HFF-Myc (cell line): ENCODE measurements around the gene CDH23.

Experiments
- DNase-seq: peaks from one replicate; pipeline ENCODE4 v3.0.0-alpha.2; 2011; ENCODE audit warnings: low read depth; ENCODE audit errors: extremely low read depth
- H3K4me3 ChIP-seq: replicated peaks from 2 replicates; pipeline ENCODE4 v1.5.1; 2011; ENCODE audit warnings: low read depth, mild to moderate bottlenecking, control low read depth, low read length
- CTCF ChIP-seq: IDR thresholded peaks from 2 replicates; pipeline ENCODE4 v1.5.1; 2012; ENCODE audit warnings: mild to moderate bottlenecking, low read depth, low read length, control low read depth; ENCODE audit errors: missing control alignments

CDH23 gene

GRCh38 chr10:71736570-71736952, 339.8 kb downstream of the CDH23 start:
- DNase-seq, result no peak
- no peak overlapping the region; the same call in 1 of the 2 replicates for H3K4me3 ChIP-seq

GRCh38 chr10:71737001-71737833, 340.5 kb downstream of the CDH23 start:
- TF ChIP-seq CTCF, result no peak
- H3K4me3 ChIP-seq, result peak overlapping the region; percentile 28
- no peak for DNase-seq

More at GRCh38 chr10:71736570-71736952, 339.8 kb downstream of the CDH23 start:
- no peak for TF ChIP-seq CTCF

GRCh38 chr10:71737834-71738197, 341.1 kb downstream of the CDH23 start:
- DNase-seq, result peak; percentile 95
- no peak for TF ChIP-seq CTCF
- peak overlapping the region; percentile 28 for H3K4me3 ChIP-seq

GRCh38 chr10:71739358-71739900, 342.7 kb downstream of the CDH23 start:
- no peak for DNase-seq
- no peak overlapping the region for H3K4me3 ChIP-seq
- no peak for TF ChIP-seq CTCF

- no peak for DNase-seq
Observed at GRCh38 chr10:71740069-71740653, 343.4 kb downstream of the CDH23 start.

GRCh38 chr10:71741029-71741428, 344.3 kb downstream of the CDH23 start:
- DNase-seq, result no peak
- no peak for TF ChIP-seq CTCF

More at GRCh38 chr10:71740069-71740653, 343.4 kb downstream of the CDH23 start:
- H3K4me3 ChIP-seq, result no peak overlapping the region
- no peak for TF ChIP-seq CTCF

More at GRCh38 chr10:71741029-71741428, 344.3 kb downstream of the CDH23 start:
- H3K4me3 ChIP-seq, result no peak overlapping the region
